Ovary (tissue), 3 donors: ENCODE data around the gene MAD2L1BP.

Experiments
- POLR2A ChIP-seq: fragments of 450-650 bp; IDR thresholded peaks from one replicate; pipeline ENCODE4 v1.6.1; 2017; ENCODE audit warnings: antibody characterized with exemption, mild to moderate bottlenecking, moderate library complexity
- TF ChIP-seq, protein P1 (sequence below), 3 donors: fragments of 450-650 bp in 2 of 3; fragments of 200-600 bp in 1 of 3; IDR thresholded peaks; one replicate each; pipeline versions ENCODE4 v1.5.1 to v1.8.0; 2016 to 2022; ENCODE audit warnings: antibody characterized with exemption in 3 of 3, mild to moderate bottlenecking in 1 of 3
- donor health status: DM: no; HTN: no; CAD: no.

DNA sequence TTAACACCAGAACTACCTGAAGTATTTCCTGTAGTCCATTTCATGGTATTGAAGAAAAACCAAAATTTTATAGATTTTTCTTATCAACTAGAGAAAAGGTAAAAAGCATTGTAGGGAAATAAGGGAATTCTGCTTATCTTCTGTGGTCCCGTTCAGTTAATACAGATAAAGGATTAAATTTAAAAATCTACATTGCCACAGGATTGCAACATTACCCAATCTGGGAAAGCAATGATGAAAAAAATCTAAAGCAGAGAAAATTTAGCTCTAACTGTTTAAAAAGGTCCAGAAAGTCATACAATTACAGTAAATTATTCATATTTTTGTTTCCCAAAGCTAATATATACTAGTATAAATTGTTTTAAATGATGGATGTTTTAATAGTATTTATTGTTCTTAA, 41.7 kb upstream of the MAD2L1BP start:
- no peak for TF ChIP-seq POLR2A
- TF ChIP-seq, protein P1, sequence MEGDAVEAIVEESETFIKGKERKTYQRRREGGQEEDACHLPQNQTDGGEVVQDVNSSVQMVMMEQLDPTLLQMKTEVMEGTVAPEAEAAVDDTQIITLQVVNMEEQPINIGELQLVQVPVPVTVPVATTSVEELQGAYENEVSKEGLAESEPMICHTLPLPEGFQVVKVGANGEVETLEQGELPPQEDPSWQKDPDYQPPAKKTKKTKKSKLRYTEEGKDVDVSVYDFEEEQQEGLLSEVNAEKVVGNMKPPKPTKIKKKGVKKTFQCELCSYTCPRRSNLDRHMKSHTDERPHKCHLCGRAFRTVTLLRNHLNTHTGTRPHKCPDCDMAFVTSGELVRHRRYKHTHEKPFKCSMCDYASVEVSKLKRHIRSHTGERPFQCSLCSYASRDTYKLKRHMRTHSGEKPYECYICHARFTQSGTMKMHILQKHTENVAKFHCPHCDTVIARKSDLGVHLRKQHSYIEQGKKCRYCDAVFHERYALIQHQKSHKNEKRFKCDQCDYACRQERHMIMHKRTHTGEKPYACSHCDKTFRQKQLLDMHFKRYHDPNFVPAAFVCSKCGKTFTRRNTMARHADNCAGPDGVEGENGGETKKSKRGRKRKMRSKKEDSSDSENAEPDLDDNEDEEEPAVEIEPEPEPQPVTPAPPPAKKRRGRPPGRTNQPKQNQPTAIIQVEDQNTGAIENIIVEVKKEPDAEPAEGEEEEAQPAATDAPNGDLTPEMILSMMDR (IDR thresholded peaks at IDR 0.05): no peak
